Spinal cord (tissue), 10 donors: ENCODE measurements around the gene TCF15. TPM values are rescaled to one million over a fixed set of nuclear protein-coding genes. Genes with fewer than 3 reads are reported as not detected.
A peak's percentile ranks its signal among the peaks of the same experiment; 100 is the strongest.

ENCODE experiments used
- DNase-seq, 6 donors: peaks; one replicate each; pipeline versions ENCODE4 v3.0.0 to v3.0.0-alpha.2; 2013 to 2015; ENCODE audit warnings: low spot score in 6 of 6, low read depth in 4 of 6
- H3K27ac ChIP-seq: one replicate; pipeline ENCODE4 v1.5.1; 2013; ENCODE audit warnings: low read depth, low read length, control low read depth
- H3K27me3 ChIP-seq: one replicate; pipeline ENCODE4 v1.6.1; 2013; ENCODE audit warnings: low read length; ENCODE audit not compliant: control insufficient read depth, insufficient read depth
- H3K36me3 ChIP-seq: one replicate; pipeline ENCODE4 v1.6.1; 2013; ENCODE audit warnings: low read length; ENCODE audit not compliant: control insufficient read depth, insufficient read depth
- H3K4me1 ChIP-seq: one replicate; pipeline ENCODE4 v1.6.1; 2013; ENCODE audit warnings: low read length; ENCODE audit not compliant: control insufficient read depth, insufficient read depth
- H3K4me3 ChIP-seq: one replicate; pipeline ENCODE4 v1.5.1; 2013; ENCODE audit warnings: low read depth, low read length, control low read depth
- H3K9me3 ChIP-seq: one replicate; pipeline ENCODE4 v1.6.1; 2013; ENCODE audit warnings: low read length; ENCODE audit not compliant: control insufficient read depth, insufficient read depth
- WGBS: methylation state at CpG from one replicate; pipeline ENCODE4 v1.1.5; 2013; ENCODE audit warnings: missing lambda C conversion rate; ENCODE audit not compliant: insufficient coverage; 5-methylcytosine and 5-hydroxymethylcytosine counted together
- polyA plus RNA-seq, 2 donors: library from polyadenylated mRNA; unstranded; fragments of 120-200 nt; gene quantifications; one replicate each; pipeline ENCODE4 v1.2.1, GENCODE V29; 2013; ENCODE audit not compliant: insufficient read length in 2 of 2
- total RNA-seq, 2 donors: library from RNA; depleted of rRNA in 1 of 2; stranded (reverse); fragments of 120-200 nt in 1 of 2; fragments of >200 nt in 1 of 2; gene quantifications; one replicate each; pipeline versions ENCODE4 v1.2.3 to v1.2.4, GENCODE V29; 2013 to 2014
- donor health status: healthy.

TCF15 gene
- total and polyA plus RNA-seq, 4 donors, result 0.40 to 1.8 (median 1.7) TPM

DNA sequence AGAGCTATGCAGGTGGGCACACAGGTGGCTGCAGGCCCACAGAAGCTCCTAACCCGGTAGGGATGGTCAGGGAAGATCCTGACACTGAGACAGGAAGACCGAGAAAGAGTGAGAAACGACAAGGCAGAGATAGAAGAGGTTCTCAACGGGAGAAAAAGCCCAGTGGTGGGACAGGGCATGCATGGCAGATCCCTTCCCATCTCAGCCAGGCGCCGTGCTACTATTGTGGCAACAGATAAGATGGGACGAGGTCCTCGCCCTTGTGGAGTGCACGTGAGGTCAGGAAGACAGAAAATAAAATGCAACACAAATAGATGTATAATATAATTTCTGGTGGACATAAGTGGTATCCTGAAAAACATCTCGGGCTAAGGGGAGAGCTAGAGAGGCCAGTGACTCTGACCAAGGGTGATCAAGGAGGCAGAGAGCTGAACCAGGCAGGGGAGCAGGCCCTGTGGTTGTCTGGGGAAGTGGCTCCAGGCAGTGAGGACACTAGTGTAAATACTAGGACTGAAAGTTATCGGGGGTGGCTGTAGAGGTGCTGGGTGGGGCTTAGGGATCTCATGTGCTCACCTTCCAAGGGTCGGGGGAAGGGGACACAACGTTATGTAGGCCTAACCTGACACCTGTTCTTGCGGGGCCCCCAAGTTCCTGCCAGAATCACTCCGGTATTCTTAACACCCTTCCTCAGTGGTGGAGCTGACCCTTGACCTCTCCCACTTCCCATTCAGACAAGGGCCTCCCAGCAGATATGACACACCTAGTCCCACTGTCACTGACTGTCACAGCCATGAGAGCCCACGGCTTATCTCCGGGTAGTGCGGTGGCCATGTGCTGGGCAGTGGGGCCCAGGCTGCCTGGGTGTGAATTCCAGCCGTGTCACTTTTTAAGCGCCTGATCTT, 41.9 kb upstream of the TCF15 start:
- peak overlapping the region; percentile 66 for H3K4me3 ChIP-seq
- no peak for DNase-seq
- peaks cover 31% of the 10 kb centered on the region for H3K36me3 ChIP-seq
- 61% methylated on average over 15 of the region's 20 CpGs for WGBS
- H3K9me3 ChIP-seq, result no peaks in the 10 kb centered on the region
- peaks cover 20% of the 10 kb centered on the region for H3K4me1 ChIP-seq
- H3K27ac ChIP-seq, result no peak overlapping the region
- no peaks in the 10 kb centered on the region for H3K27me3 ChIP-seq

DNA sequence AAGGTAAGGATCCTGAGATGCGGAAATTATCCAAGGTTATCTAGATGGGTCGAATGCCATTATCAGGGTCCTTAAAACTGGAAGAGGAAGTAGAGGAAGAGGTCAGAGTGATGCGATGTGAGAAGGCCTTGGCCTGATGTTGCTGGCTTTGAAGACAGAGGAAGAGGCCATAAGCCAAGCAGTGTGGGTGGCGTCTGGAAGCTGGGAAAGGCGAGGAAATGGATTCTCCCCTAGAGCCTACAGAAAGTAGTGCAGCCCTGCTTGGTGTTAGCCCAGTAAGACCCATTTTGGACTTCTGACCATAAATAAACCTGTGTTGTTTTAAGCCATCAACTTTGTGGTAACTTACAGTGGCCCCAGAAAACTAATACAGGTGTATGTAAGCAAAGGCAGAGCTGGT, 40.8 kb upstream of the TCF15 start:
- Histone ChIP-seq H3K4me1 (peaks cover 20% of the 10 kb centered on the region), H3K36me3 (peaks cover 33% of the 10 kb centered on the region), H3K4me3 (no peak overlapping the region), H3K9me3 (no peaks in the 10 kb centered on the region), H3K27ac (no peak overlapping the region), H3K27me3 (no peaks in the 10 kb centered on the region)
- 90% methylated on average over 5 of the region's 5 CpGs for WGBS
- DNase-seq, result no peak

DNA sequence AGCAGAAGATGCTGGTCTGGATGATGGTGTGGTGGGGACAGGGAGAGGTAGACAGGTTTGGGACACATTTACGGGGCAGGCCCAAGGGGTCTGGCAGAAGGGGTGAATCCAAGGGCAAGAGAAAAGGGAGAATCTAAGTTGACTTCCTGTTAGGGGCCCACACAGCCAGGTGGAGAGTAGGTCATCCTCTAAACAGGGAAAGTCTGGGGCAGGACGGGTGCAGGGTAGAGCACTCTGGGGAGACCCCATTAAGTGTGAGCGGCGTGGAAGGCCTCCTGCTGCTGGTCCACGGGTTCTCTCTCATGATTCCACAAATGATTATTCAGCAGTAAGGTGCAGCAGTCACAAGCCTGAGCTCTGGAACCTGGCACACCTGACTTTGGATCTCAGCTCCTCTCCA, 40.2 kb upstream of the TCF15 start:
- DNase-seq, result no peak
- H3K27me3 ChIP-seq, result no peaks in the 10 kb centered on the region
- H3K9me3 ChIP-seq, result no peaks in the 10 kb centered on the region
- H3K4me1 ChIP-seq, result peaks cover 27% of the 10 kb centered on the region
- 90% methylated on average over 5 of the region's 5 CpGs for WGBS
- no peak overlapping the region for H3K27ac ChIP-seq
- no peak overlapping the region for H3K4me3 ChIP-seq
- peaks cover 33% of the 10 kb centered on the region for H3K36me3 ChIP-seq

DNA sequence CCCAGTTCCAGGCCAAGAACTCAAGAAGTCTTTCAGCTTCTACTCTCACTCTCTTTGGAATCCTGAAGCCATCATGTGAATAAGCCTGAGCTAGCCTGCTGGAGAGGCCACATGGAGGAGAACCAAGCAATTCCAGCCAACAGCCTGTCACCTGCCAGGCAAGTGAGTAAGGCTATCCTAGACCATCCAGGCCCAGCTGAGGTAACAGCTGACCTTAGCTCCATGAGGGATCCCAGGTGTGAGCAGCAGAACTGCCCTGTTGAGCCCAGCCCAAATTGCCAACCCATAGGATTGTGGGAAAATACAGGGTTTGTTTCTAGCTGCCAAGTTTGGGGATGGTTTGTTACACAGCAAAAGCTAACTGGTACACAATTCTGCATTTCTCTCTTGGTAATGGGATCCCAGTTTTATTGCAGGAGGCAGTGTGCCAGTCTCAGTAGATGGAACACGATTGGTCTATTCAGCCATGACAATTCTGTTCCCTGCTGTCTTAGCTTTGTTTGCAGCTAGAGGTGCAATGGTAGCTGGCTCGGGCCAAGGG, 37.4 kb upstream of the TCF15 start:
- Histone ChIP-seq H3K27ac (no peak overlapping the region), H3K27me3 (no peaks in the 10 kb centered on the region), H3K36me3 (peaks cover 33% of the 10 kb centered on the region), H3K4me3 (no peak overlapping the region), H3K4me1 (peaks cover 24% of the 10 kb centered on the region), H3K9me3 (no peaks in the 10 kb centered on the region)
- DNase-seq, result no peak
- WGBS, result 89% methylated on average over 2 of the region's 2 CpGs

DNA sequence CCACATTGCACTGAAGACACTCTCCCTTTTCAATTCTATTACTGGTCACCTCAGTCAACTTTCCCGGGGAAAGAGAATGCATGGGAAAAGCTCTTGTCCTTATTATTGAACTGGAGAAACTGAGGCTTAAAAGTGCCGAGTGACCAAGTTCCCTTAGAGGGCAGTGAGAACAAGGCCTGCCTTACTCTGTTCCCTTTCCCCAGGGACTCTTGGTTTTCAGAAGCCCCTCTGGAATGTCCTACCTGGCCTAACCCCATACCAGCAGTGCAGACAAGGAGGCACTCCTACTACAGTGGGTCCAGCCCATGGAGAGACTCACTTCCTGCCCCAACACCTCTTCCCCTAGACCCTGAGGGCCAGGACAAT, 36.7 kb upstream of the TCF15 start:
- Histone ChIP-seq H3K36me3 (peaks cover 33% of the 10 kb centered on the region), H3K4me1 (peaks cover 17% of the 10 kb centered on the region), H3K27ac (no peak overlapping the region), H3K9me3 (no peaks in the 10 kb centered on the region), H3K27me3 (no peaks in the 10 kb centered on the region), H3K4me3 (no peak overlapping the region)
- WGBS, result 100% methylated on average over 1 of the region's 2 CpGs
- DNase-seq, result no peak

DNA sequence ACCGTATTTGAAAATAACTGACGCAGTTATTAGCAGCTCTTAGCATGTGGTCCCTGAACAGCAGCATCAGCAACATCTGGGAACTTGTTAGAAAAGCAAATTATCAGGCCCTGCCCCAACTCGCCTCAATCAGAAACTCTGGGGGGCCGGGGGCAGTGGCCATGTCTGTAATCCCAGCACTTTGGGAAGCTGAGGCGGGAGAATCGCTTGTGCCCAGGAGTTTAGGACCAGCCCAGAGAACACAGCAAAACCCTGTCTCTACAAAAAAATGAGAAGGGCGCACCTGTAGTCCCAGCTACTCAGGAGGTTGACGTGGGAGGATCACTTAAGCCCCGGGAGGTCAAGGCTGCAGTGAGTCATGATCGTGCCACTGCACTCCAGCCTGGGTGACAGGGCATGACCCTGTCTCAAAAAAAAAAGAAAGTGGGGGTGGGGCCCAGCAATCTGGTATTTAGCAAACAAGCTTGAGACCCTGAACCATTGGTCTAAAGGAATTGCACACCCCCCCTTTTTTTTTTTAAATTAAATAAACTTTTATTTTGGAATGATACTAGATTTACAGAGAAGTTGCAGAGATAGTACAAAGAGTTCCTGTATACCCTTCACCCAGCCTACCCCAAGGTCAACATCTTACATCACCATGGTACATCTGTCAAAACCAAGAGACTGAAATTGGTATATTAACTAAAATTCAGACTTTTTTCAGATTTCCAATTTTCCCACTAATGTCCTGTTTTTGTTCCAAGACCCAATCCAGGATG, 36.2 kb upstream of the TCF15 start:
- WGBS, result 83% methylated on average over 8 of the region's 10 CpGs

DNA sequence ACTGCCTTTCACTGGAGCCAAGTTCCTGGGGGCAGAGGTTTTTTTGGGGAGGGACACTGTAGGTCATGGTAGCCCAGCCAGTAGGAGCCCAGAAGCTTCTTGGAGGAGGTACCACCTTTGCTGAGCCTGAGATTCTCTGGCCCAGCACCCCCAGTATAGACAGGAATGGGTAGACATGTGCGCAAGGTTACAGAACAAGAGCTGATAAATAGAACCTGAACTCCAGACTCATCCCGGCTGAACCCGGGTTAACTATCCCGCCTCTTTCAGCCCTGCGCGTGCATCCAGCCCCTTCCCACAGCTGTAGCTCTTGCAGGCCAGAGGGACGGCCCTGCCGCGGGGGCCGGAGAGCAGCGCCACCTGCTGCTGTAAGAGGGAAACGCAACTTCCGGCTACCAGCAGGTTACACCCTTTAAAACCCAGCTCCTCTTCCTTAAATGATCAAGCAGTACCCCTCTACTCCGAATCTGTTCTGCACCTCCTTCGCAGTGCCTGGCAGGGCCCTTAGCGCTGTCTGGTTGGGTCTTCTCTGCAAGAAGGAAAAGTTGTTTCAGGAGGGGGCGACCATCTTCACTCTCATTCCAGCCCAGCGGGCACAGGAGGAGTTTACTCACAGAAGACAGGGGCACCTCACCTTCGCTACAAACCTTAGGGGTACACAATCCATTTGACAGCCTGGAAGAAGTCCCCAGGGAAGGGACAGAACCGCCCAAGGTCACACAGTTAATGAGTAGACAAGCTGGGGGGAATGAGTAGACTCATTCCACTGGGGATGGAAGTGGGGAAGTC, 35.4 kb upstream of the TCF15 start:
- H3K36me3 ChIP-seq, result peaks cover 29% of the 10 kb centered on the region
- peak in 2 of 6 donors; percentile 86 to 89 for DNase-seq
- H3K27ac ChIP-seq, result no peak overlapping the region
- peaks cover 14% of the 10 kb centered on the region for H3K4me1 ChIP-seq
- H3K27me3 ChIP-seq, result no peaks in the 10 kb centered on the region
- 4% methylated on average over 16 of the region's 20 CpGs for WGBS
- H3K9me3 ChIP-seq, result no peaks in the 10 kb centered on the region
- no peak overlapping the region for H3K4me3 ChIP-seq

More for the DNA sequence above, 36.2 kb upstream of the TCF15 start:
- DNase-seq, result no peak
- H3K36me3 ChIP-seq, result peaks cover 33% of the 10 kb centered on the region
- no peak overlapping the region for H3K4me3 ChIP-seq
- peaks cover 14% of the 10 kb centered on the region for H3K4me1 ChIP-seq
- H3K27ac ChIP-seq, result no peak overlapping the region
- no peaks in the 10 kb centered on the region for H3K9me3 ChIP-seq
- H3K27me3 ChIP-seq, result no peaks in the 10 kb centered on the region

DNA sequence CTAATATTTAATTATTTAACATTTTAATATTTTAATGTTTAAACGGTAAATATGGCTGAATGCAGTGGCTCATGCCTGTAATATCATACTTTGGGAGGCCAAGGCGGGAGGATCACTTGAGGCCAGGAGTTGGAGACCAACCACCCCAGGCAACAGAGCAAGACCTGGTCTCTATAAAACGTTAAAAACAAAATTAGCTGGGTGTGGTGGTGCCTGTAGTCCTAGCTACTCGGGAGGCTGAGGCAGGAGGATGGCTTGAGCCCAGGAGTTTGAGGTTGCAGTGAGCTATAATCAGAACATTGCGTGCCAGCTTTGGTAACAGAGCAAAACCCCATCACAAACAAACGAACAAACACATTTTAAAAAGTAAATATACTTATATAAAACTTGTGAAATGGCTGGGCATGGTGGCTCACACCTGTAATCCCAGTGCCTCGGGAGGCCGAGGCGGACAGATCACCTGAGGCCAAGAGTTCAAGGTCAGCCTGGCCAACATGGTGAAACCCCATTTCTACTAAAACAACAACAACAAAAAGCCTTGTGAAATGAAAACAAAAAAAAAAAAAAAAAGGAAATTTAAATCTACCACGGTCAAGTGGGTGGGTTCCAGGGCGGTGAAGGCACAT, 34.7 kb upstream of the TCF15 start:
- Histone ChIP-seq H3K27ac (no peak overlapping the region), H3K4me1 (peaks cover 14% of the 10 kb centered on the region), H3K27me3 (no peaks in the 10 kb centered on the region), H3K9me3 (no peaks in the 10 kb centered on the region), H3K4me3 (no peak overlapping the region), H3K36me3 (peaks cover 22% of the 10 kb centered on the region)
- WGBS, result 73% methylated on average over 2 of the region's 11 CpGs
- DNase-seq, result no peak
